SK-N-SH treated with all-trans-retinoic acid at 6 μM for 48 hours (cell line): ENCODE data around the gene PRR29.
A peak's percentile ranks its signal among the peaks of the same experiment; 100 is the strongest.

Source experiments
- ATAC-seq: fragments of 200-7000 bp; cut with Tn5 transposase; 3 replicates; pipeline ENCODE4 v1.9.1; 2020; ENCODE audit warnings: mild to moderate bottlenecking, moderate library complexity
- ARNTL ChIP-seq: fragments of 450-650 bp; formaldehyde crosslinking; IDR thresholded peaks from 2 replicates; pipeline ENCODE4 v1.5.0; 2020; ENCODE audit warnings: low read depth, mild to moderate bottlenecking, moderate library complexity, borderline replicate concordance
- CSDC2 ChIP-seq: fragments of 250-450 bp; sonication (Bioruptor Pico); IDR thresholded peaks from 2 replicates; pipeline ENCODE4 v1.5.0; 2020; ENCODE audit warnings: mild to moderate bottlenecking, moderate library complexity
- ESRRG ChIP-seq: fragments of 250-450 bp; sonication (Bioruptor Pico); IDR thresholded peaks from 2 replicates; pipeline ENCODE4 v1.6.1; 2021; ENCODE audit warnings: mild to moderate bottlenecking
- GLIS3 ChIP-seq: fragments of 250-450 bp; sonication (Bioruptor Pico); IDR thresholded peaks from 2 replicates; pipeline ENCODE4 v1.5.0; 2020; ENCODE audit warnings: mild to moderate bottlenecking, moderate library complexity
- ISL1 ChIP-seq: fragments of 250-450 bp; sonication (Bioruptor Pico); IDR thresholded peaks from 2 replicates; pipeline ENCODE4 v2.1.2; 2022; ENCODE audit warnings: mild to moderate bottlenecking, moderate library complexity
- PPARA ChIP-seq: fragments of 250-450 bp; sonication (Bioruptor Pico); IDR thresholded peaks from 2 replicates; pipeline ENCODE4 v1.5.0; 2020; ENCODE audit warnings: mild to moderate bottlenecking, borderline replicate concordance
- RARB ChIP-seq: fragments of 250-450 bp; sonication (Bioruptor Pico); IDR thresholded peaks from 2 replicates; pipeline ENCODE4 v1.8.0; 2021; ENCODE audit warnings: mild to moderate bottlenecking, moderate library complexity
- SNAI2 ChIP-seq: fragments of 250-450 bp; sonication (Bioruptor Pico); IDR thresholded peaks from 2 replicates; pipeline ENCODE4 v1.5.0; 2020; ENCODE audit warnings: mild to moderate bottlenecking, moderate library complexity
- TOX ChIP-seq: fragments of 250-450 bp; sonication (Bioruptor Pico); IDR thresholded peaks from 2 replicates; pipeline ENCODE4 v1.8.0; 2021; ENCODE audit warnings: mild to moderate bottlenecking, moderate library complexity, borderline replicate concordance
- ZC3H10 ChIP-seq: fragments of 250-450 bp; sonication (Bioruptor Pico); IDR thresholded peaks from 2 replicates; pipeline ENCODE4 v1.5.1; 2021; ENCODE audit warnings: mild to moderate bottlenecking, moderate library complexity
- ZFP3 ChIP-seq: fragments of 250-450 bp; sonication (Bioruptor Pico); IDR thresholded peaks from 2 replicates; pipeline ENCODE4 v1.5.0; 2020; ENCODE audit warnings: mild to moderate bottlenecking, moderate library complexity
- ZFP30 ChIP-seq: fragments of 450-650 bp; formaldehyde crosslinking; IDR thresholded peaks from 2 replicates; pipeline ENCODE4 v1.5.0; 2022; ENCODE audit warnings: mild to moderate bottlenecking, moderate library complexity
- ZNF565 ChIP-seq: fragments of 450-650 bp; formaldehyde crosslinking; conservative IDR thresholded peaks from 2 replicates; pipeline ENCODE4 v1.5.0; 2020; ENCODE audit warnings: low read depth, mild to moderate bottlenecking, moderate library complexity
- ZNF70 ChIP-seq: fragments of 450-650 bp; formaldehyde crosslinking; IDR thresholded peaks from 2 replicates; pipeline ENCODE4 v1.5.0; 2020; ENCODE audit warnings: mild to moderate bottlenecking, moderate library complexity
- ZNF8 ChIP-seq: fragments of 450-650 bp; formaldehyde crosslinking; IDR thresholded peaks from 2 replicates; pipeline ENCODE4 v1.5.0; 2020; ENCODE audit warnings: mild to moderate bottlenecking, moderate library complexity
- TF ChIP-seq, protein P1 (sequence below): fragments of 250-450 bp; sonication (Bioruptor Pico); IDR thresholded peaks from 2 replicates; pipeline ENCODE4 v1.5.0; 2020; ENCODE audit warnings: mild to moderate bottlenecking, moderate library complexity
- TF ChIP-seq, protein P2 (sequence below): fragments of 250-450 bp; sonication (Bioruptor Pico); IDR thresholded peaks from 2 replicates; pipeline ENCODE4 v1.8.0; 2021; ENCODE audit warnings: low read depth, mild to moderate bottlenecking, moderate library complexity, borderline replicate concordance
- TF ChIP-seq, protein P3 (sequence below): fragments of 250-450 bp; sonication (Bioruptor Pico); IDR thresholded peaks from 2 replicates; pipeline ENCODE4 v1.8.0; 2020; ENCODE audit warnings: mild to moderate bottlenecking, moderate library complexity, borderline replicate concordance
- TF ChIP-seq, protein P4 (sequence below): fragments of 250-450 bp; sonication (Bioruptor Pico); IDR thresholded peaks from 2 replicates; pipeline ENCODE4 v1.5.1; 2021; ENCODE audit warnings: mild to moderate bottlenecking, moderate library complexity
- TF ChIP-seq, protein P5 (sequence below): fragments of 250-450 bp; sonication (Bioruptor Pico); IDR thresholded peaks from 2 replicates; pipeline ENCODE4 v1.5.1; 2020; ENCODE audit warnings: low read depth, mild to moderate bottlenecking, moderate library complexity

The PRR29 gene

DNA sequence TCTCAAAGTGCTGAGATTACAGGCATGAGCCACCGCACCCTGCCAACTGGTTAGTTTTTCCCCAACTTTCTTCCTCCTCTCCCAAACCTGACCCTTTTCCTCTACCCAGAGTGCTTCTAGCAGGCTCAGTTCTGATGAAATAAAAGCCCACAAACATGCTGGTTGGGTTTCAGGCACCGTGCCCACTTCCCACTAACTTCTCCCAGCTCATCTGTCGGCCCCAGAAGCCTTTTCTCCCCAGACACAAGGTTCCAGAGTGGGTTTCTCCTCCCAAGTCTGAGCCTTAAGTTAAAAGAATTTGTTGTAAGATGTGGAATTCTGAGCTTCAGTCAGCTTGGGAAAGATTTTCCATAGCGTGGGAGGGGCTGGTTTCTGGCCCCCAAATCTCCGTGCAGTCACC is 13.9 kb upstream of the PRR29 start (continued):
- TF ChIP-seq, protein P1, sequence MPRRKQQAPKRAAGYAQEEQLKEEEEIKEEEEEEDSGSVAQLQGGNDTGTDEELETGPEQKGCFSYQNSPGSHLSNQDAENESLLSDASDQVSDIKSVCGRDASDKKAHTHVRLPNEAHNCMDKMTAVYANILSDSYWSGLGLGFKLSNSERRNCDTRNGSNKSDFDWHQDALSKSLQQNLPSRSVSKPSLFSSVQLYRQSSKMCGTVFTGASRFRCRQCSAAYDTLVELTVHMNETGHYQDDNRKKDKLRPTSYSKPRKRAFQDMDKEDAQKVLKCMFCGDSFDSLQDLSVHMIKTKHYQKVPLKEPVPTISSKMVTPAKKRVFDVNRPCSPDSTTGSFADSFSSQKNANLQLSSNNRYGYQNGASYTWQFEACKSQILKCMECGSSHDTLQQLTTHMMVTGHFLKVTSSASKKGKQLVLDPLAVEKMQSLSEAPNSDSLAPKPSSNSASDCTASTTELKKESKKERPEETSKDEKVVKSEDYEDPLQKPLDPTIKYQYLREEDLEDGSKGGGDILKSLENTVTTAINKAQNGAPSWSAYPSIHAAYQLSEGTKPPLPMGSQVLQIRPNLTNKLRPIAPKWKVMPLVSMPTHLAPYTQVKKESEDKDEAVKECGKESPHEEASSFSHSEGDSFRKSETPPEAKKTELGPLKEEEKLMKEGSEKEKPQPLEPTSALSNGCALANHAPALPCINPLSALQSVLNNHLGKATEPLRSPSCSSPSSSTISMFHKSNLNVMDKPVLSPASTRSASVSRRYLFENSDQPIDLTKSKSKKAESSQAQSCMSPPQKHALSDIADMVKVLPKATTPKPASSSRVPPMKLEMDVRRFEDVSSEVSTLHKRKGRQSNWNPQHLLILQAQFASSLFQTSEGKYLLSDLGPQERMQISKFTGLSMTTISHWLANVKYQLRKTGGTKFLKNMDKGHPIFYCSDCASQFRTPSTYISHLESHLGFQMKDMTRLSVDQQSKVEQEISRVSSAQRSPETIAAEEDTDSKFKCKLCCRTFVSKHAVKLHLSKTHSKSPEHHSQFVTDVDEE, result no peak
- no peak for TF ChIP-seq ZNF565 (CRISPR knock-in tag)
- TF ChIP-seq ZNF70 (CRISPR knock-in tag), result no peak
- no peak for TF ChIP-seq PPARA (CRISPR knock-in tag)
- TF ChIP-seq, protein P2, sequence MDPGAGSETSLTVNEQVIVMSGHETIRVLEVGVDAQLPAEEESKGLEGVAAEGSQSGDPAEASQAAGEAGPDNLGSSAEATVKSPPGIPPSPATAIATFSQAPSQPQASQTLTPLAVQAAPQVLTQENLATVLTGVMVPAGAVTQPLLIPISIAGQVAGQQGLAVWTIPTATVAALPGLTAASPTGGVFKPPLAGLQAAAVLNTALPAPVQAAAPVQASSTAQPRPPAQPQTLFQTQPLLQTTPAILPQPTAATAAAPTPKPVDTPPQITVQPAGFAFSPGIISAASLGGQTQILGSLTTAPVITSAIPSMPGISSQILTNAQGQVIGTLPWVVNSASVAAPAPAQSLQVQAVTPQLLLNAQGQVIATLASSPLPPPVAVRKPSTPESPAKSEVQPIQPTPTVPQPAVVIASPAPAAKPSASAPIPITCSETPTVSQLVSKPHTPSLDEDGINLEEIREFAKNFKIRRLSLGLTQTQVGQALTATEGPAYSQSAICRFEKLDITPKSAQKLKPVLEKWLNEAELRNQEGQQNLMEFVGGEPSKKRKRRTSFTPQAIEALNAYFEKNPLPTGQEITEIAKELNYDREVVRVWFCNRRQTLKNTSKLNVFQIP, result no peak
- TF ChIP-seq CSDC2 (CRISPR knock-in tag), result no peak
- TF ChIP-seq, all 23 proteins: peak for 0

DNA sequence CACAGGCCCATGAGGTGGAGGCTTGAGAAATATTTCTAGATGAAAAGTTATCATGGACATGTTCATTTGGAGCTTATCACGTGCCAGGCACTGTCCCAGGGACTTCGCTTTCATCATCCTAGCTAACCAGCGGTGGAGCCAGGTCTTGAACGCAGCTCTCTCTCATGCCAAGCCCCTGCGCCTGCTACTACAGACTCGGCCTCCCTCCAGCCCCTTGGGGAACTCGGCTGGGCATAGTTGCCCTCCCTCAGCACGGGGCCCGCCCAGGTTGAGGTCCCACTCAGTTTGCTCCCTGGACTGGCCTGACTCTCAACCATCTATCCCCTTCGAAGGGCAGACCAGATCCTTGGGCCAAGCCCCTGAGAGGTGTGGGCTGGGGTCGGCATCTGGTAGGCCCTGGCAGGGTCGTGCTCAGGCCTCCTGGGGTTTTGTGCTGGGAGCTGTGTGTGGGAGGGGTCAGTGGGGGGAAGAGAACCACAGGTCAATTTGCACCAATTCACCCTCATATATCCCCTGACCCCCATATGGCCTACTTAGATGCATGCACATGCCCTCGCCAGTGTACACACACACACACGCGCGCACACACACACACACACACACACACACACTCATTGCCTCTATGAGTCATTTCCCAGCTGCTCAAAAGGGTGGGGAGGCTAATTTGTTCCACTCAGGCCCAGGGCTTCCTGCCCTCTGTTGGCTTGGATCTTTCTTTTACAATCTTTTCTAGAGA is 13.3 kb upstream of the PRR29 start:
- peak; percentile 71 for ATAC-seq
- TF ChIP-seq, protein P3, sequence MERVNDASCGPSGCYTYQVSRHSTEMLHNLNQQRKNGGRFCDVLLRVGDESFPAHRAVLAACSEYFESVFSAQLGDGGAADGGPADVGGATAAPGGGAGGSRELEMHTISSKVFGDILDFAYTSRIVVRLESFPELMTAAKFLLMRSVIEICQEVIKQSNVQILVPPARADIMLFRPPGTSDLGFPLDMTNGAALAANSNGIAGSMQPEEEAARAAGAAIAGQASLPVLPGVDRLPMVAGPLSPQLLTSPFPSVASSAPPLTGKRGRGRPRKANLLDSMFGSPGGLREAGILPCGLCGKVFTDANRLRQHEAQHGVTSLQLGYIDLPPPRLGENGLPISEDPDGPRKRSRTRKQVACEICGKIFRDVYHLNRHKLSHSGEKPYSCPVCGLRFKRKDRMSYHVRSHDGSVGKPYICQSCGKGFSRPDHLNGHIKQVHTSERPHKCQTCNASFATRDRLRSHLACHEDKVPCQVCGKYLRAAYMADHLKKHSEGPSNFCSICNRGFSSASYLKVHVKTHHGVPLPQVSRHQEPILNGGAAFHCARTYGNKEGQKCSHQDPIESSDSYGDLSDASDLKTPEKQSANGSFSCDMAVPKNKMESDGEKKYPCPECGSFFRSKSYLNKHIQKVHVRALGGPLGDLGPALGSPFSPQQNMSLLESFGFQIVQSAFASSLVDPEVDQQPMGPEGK (CRISPR knock-in tag), result peak; percentile 77; the same call in 1 of the 2 replicates
- TF ChIP-seq ZC3H10 (CRISPR knock-in tag), result no peak

DNA sequence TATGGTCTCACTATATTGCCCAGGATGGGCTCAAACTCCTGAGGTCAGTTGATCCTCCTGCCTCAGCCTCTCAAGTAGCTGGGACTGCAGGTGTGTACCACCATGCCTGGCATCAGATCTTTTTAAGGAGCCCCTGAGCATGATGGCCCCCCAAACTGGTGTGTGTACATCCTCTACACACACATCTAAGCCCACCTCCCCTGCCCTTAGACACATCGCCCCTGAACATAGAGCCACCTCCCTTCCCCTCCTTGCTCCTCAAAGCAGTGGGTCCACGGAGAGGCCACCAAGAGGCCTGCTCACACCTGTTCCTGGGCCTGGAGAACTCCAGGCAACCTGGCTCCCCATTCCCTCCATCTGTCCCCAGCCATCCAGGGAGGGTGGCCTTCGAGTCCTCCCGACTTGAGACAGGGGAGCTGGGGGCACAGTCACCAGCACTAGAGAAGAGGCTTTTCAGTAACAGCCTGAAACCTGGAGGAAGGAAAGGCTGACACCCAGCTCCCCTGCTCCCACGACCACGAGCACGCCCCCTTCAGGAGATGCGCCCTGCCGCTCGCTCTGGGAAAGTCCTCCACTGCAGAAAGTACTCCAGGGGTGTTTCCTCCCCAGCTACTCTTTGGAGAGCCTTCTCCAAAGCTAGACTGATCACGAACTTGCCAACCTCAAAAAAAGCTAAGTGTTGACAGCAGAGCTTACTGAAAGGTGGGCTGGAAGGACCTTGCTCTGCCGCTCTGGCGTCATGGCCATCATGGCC is 12.6 kb upstream of the PRR29 start:
- ATAC-seq, result no peak; the same call in 2 of the 3 replicates
- TF ChIP-seq TOX (no peak), ZFP30 (CRISPR knock-in tag) (no peak), ZNF70 (CRISPR knock-in tag) (no peak), ZNF565 (CRISPR knock-in tag) (no peak), GLIS3 (CRISPR knock-in tag) (no peak), ZFP3 (no peak), RARB (CRISPR knock-in tag) (no peak), ISL1 (CRISPR knock-in tag) (no peak)
- TF ChIP-seq, protein P4, sequence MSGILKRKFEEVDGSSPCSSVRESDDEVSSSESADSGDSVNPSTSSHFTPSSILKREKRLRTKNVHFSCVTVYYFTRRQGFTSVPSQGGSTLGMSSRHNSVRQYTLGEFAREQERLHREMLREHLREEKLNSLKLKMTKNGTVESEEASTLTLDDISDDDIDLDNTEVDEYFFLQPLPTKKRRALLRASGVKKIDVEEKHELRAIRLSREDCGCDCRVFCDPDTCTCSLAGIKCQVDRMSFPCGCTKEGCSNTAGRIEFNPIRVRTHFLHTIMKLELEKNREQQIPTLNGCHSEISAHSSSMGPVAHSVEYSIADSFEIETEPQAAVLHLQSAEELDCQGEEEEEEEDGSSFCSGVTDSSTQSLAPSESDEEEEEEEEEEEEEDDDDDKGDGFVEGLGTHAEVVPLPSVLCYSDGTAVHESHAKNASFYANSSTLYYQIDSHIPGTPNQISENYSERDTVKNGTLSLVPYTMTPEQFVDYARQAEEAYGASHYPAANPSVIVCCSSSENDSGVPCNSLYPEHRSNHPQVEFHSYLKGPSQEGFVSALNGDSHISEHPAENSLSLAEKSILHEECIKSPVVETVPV, result no peak
- TF ChIP-seq, protein P3 (CRISPR knock-in tag), result no peak

DNA sequence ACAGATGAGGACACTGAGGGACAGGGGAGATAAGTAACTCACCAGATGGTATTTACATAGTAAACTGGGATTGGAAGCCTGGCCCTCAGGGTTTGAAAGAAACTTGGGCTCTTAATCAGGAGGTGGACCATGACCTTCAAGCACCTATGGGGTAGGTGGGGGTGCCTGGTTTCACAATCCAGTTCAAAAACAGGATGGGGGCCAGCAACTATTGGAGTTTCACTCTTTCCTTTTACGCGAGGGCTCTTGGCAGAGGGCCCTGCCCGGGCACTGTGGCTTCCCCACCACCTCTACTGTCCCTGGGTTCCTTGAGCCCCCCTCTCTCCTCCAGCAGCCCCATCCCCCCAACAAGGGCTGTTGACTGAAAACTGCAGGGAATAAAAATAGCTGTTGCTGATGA is 11.3 kb upstream of the PRR29 start:
- ATAC-seq, result no peak
- TF ChIP-seq, protein P5, sequence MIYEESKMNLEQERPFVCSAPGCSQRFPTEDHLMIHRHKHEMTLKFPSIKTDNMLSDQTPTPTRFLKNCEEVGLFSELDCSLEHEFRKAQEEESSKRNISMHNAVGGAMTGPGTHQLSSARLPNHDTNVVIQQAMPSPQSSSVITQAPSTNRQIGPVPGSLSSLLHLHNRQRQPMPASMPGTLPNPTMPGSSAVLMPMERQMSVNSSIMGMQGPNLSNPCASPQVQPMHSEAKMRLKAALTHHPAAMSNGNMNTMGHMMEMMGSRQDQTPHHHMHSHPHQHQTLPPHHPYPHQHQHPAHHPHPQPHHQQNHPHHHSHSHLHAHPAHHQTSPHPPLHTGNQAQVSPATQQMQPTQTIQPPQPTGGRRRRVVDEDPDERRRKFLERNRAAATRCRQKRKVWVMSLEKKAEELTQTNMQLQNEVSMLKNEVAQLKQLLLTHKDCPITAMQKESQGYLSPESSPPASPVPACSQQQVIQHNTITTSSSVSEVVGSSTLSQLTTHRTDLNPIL (CRISPR knock-in tag), result no peak
- TF ChIP-seq ESRRG (CRISPR knock-in tag) (no peak), ZNF70 (CRISPR knock-in tag) (no peak), ISL1 (CRISPR knock-in tag) (no peak), ARNTL (CRISPR knock-in tag) (no peak), ZNF8 (CRISPR knock-in tag) (no peak), ZNF565 (CRISPR knock-in tag) (no peak), SNAI2 (CRISPR knock-in tag) (no peak), ZFP3 (no peak)
- TF ChIP-seq, protein P4, result no peak
- TF ChIP-seq, protein P2, result no peak
